GM12865 (cell line): ENCODE data around the gene OTOA.

Experiments used
- DNase-seq: peaks from one replicate; pipeline ENCODE4 v3.0.0; 2010; ENCODE audit warnings: low read depth
- H3K4me3 ChIP-seq: 2 replicates; pipeline ENCODE4 v1.5.1; 2011; ENCODE audit warnings: mild to moderate bottlenecking, low read depth, low read length, control low read depth
- TF ChIP-seq, protein P1 (sequence below): IDR thresholded peaks from 2 replicates; pipeline ENCODE4 v1.5.1; 2011; ENCODE audit warnings: low read length, control low read depth, low read depth, inconsistent platforms; ENCODE audit not compliant: insufficient read depth; ENCODE audit errors: missing control alignments

OTOA gene

DNA sequence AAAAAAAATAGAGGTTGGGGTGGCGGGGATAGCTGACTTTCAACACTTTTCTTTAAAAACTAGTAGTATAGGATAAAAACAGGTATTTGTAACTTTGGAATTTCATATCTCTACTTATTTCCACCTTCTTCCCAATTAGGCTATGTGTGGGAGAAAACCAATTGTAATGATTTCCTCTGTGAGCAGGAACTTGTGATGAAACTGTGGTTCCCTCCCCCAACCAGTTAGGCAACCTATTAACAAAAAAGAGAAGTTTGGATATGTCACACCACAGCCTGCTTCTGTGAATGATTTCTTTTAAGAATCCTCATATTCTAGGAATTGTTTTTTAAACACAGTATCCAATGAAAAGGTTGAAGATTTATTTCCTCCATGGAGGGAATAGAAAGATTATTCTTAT is 13.2 kb upstream of the OTOA start:
- TF ChIP-seq, protein P1, sequence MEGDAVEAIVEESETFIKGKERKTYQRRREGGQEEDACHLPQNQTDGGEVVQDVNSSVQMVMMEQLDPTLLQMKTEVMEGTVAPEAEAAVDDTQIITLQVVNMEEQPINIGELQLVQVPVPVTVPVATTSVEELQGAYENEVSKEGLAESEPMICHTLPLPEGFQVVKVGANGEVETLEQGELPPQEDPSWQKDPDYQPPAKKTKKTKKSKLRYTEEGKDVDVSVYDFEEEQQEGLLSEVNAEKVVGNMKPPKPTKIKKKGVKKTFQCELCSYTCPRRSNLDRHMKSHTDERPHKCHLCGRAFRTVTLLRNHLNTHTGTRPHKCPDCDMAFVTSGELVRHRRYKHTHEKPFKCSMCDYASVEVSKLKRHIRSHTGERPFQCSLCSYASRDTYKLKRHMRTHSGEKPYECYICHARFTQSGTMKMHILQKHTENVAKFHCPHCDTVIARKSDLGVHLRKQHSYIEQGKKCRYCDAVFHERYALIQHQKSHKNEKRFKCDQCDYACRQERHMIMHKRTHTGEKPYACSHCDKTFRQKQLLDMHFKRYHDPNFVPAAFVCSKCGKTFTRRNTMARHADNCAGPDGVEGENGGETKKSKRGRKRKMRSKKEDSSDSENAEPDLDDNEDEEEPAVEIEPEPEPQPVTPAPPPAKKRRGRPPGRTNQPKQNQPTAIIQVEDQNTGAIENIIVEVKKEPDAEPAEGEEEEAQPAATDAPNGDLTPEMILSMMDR = no peak
- no peak for DNase-seq

DNA sequence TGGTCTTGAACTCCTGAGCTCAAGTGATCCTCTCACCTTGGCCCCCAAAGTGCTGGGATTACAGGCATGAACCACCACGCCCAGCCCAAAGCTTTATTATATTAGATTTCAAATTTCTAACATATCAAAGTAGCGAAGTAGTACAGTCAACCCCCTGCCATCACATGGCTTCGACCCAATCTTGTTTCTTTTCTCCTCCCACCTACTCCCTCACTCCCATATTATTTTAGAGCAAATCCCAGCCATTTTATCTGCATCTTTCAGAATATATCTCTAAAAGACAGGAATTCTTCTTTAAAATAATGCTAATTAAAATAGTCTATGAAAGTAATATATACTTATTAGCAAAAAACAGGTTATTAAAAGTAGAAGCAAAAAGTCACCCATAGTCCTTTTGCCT is 12.3 kb upstream of the OTOA start:
- DNase-seq = no peak
- TF ChIP-seq, protein P1 = no peak
- H3K4me3 ChIP-seq = no peak overlapping the region

More for the DNA sequence above, 13.2 kb upstream of the OTOA start:
- no peak overlapping the region for H3K4me3 ChIP-seq

DNA sequence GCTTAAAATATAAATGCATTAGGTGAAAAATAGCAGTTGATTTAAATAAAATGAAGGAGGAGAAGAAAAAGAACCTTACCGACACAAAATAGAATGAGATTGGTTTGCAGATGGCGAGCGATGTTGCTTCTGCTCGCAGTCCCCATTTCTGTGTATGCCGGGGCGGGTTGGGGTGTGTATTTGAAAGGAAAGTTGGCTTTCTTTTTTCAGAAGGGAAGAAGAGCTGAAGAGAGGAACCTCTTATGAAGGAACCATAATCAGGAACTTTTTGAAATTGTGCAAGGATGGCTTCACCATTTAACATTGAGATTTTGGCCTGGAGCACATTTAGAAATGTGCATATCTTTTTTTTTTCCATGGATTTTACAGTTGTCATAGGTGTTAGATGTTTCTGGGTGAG is 11.3 kb upstream of the OTOA start, which contains the start of gene IGSF6:
TSS of gene IGSF6 (minus strand) at position 156 of the 400 bp plus-strand sequence. CDS start at position 146, 10 bp downstream.
- no peak within 1 kb of the TSS for H3K4me3 ChIP-seq
- TF ChIP-seq, protein P1 = no peak
- no peak for DNase-seq

DNA sequence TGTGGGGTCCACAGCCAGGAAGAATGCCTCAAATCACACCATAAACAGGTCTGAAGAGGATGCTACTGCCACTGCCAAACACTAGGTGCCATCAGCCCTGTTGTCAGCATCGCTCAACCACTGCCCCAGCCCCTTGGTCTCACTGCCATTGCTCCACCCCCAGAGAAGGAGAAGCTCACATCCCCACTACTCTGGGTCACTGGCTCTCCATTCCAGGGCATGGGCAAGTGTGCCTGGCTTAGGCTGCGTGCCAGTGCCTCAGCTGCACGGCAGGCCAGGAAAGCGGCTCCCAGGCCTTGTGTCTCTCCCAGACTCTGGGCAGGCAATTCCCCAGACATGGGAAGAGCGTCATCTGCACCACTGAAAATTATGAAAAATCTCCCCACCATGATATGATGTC is 10.2 kb upstream of the OTOA start:
- no peak overlapping the region for H3K4me3 ChIP-seq
- TF ChIP-seq, protein P1 = no peak
- DNase-seq = no peak

DNA sequence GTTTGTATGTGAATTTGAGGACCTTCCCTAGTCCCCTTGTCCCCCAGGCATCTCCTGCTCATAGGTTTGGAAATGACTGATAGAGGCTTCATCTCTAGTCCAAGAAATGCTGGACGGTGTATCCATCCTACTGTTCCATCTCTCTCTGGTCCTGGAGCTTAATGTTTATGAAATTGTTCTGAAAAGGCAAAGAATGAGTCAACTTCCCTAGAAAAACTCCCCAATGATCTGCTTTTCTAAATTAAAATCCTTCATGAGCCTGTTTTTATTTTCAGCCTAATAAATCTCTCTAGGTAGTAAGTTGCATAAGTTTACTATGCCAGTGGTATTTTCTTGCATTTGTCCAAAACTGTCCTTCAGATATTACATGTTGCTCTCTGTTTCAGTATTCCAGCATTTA is 9.3 kb upstream of the OTOA start:
- no peak for DNase-seq
- TF ChIP-seq, protein P1 = no peak
- no peak overlapping the region for H3K4me3 ChIP-seq

DNA sequence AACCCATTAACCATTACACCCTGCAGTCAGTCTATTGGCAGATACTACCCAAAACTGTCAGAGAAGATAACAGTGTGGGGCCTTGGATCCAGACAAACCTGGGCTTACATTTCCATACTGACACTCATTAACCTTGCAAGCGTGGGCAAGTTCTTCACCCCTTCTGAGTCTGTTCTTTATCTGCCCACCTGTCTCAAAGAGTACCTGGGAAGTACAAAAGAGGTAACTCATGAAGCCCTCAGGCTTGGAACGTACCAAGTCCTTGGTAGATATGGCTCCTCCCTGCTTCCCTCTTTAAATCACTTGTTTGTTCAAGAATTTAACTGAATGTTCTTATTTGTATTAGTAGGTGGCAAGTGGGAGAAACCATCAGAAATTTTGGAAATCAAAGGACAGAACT is 8.9 kb upstream of the OTOA start:
- no peak for DNase-seq
- no peak overlapping the region for H3K4me3 ChIP-seq
- TF ChIP-seq, protein P1 = no peak
